Measurements from ENCODE around the gene KLHL21.

GRCh38 chr1:6579374-6580118, 23.1 kb downstream of the KLHL21 start, which contains the start of gene ZBTB48:
- TF ChIP-seq CTCF (conservative IDR thresholded peaks at IDR 0.05): no peak
- TF ChIP-seq EZH2 (IDR thresholded peaks at IDR 0.05; ENCODE audit: low read depth): no peak

Data from PC-9 (cell line).